Effector memory CD4-positive, alpha-beta T cell (primary cell): ENCODE measurements around the gene SNAPC2.
"Not testable (repeated sequence)": the region's sequence is repeated elsewhere in the genome, so short reads cannot be mapped to it uniquely, and the experiment has no call there.

Source experiments
- DNase-seq, 3 donors: peaks; one replicate each; pipeline ENCODE4 v3.0.0-alpha.2; 2020
- H3K27ac ChIP-seq: 2 replicates; pipeline ENCODE4 v1.7.0; 2013; ENCODE audit warnings: mild to moderate bottlenecking, low read length, moderate library complexity; ENCODE audit not compliant: insufficient read depth, poor library complexity, severe bottlenecking
- H3K27me3 ChIP-seq: replicated peaks from 2 replicates; pipeline ENCODE4 v1.7.0; 2013; ENCODE audit warnings: mild to moderate bottlenecking, low read length; ENCODE audit not compliant: insufficient read depth, control insufficient read depth, poor library complexity, severe bottlenecking
- H3K36me3 ChIP-seq: 2 replicates; pipeline ENCODE4 v1.7.0; 2013; ENCODE audit warnings: mild to moderate bottlenecking, low read length, moderate library complexity; ENCODE audit not compliant: control insufficient read depth, insufficient read depth
- H3K4me1 ChIP-seq: 2 replicates; pipeline ENCODE4 v1.7.0; 2013; ENCODE audit warnings: low read length, mild to moderate bottlenecking; ENCODE audit not compliant: control insufficient read depth, insufficient read depth, poor library complexity, severe bottlenecking
- H3K4me3 ChIP-seq: 2 replicates; pipeline ENCODE4 v1.7.0; 2013; ENCODE audit warnings: low read length, low read depth, mild to moderate bottlenecking; ENCODE audit not compliant: insufficient read depth, poor library complexity, severe bottlenecking
- H3K9me3 ChIP-seq: 2 replicates; pipeline ENCODE4 v1.7.0; 2013; ENCODE audit warnings: mild to moderate bottlenecking, low read length, moderate library complexity; ENCODE audit not compliant: control insufficient read depth

SNAPC2 gene

DNA sequence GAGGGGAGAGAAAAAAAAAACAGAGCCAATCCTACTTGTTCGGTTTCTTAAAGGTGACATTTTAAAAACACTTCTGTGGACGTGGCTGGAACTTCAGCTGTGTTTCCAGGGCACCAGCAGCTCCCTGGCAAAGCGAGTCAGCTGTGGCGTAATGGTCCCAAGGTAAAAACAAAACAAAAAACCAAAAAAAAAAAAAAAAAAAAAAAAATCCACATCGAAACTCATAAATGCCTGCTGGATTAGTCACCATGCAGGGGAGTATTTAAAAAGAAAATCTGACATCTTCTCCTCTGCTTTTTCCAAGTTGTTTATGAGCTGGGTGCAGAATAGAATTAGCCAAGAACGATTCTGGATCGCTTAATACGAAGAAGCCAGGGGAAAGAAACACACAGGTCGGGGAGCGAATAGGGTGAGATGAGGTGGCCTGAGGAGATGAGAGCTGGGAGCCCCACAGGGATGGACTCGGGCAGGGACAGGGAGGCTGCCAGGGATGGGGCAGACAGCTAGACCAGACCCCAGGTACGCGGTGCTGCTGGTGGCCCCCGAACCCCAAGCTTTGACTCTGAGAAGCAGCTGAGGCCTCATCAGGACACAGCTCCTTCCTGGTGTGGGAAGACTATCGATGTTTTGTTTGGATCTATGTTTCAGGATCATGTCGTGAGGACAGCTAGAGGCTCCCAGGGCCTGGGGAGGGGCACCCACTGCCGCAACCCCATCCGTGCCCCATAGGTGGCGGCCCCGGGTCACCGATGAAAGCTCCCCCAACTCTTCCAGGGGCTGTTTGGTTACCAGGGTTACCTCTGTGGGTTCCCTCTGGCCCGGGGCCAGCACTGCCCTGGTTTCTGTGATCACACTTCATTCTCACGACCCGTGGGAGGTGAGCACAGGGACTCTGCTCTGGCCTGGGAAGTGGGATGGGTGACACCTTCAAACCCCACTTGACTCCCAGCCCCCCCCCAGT is 8.9 kb downstream of the SNAPC2 start:
- Histone ChIP-seq H3K4me1 (peaks cover 15% of the 10 kb centered on the region), H3K27me3 (no peaks in the 10 kb centered on the region), H3K4me3 (no peak overlapping the region), H3K27ac (peak overlapping the region; percentile 21), H3K9me3 (no peaks in the 10 kb centered on the region), H3K36me3 (peaks cover 36% of the 10 kb centered on the region)
- peak; percentile 67 to 70 (median 69) for DNase-seq

DNA sequence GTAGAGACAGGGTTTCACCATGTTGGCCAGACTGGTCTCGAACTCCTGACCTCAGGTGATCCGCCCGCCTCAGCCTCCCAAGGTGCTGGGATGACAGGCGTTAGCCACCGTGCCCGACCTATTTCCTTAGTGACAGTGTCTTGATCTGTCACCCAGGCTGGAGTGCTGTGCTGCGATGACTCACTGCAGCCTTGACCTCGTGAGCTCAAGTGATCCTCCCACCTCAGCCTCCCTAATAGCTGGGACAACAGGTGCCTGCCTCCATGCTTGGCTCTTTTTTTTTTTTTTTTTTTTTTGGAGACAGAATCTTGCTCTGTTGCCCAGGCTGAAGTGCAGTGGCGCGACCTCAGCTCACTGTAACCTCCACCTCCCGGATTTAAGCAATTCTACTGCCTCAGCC is 9.9 kb downstream of the SNAPC2 start:
- H3K4me3 ChIP-seq, H3K27me3 ChIP-seq, H3K9me3 ChIP-seq, DNase-seq, H3K27ac ChIP-seq: not testable (repeated sequence)
- Histone ChIP-seq H3K4me1 (peaks cover 10% of the 10 kb centered on the region), H3K36me3 (peaks cover 46% of the 10 kb centered on the region)

DNA sequence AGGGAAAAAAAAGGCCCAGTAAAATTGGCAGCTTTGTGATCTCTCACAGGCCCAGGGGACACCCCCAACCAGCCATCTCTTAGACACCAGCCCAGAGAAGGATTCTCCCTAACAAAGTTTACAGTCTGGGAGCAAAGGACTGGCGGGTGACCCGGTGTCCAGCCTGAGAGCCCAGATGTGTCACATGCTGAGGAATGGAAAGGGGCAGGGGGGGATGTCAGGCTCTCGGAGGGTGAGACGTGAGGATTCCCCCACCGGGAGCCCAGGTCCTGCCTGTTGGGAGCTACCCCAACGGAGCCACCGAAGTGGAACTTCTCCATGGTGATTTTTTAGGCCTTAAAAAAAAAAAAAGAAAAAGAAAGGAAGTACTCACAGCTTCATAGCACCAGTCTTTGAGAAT is 10.6 kb downstream of the SNAPC2 start:
- H3K4me3 ChIP-seq = no peak overlapping the region
- H3K9me3 ChIP-seq = no peaks in the 10 kb centered on the region
- H3K27me3 ChIP-seq = no peaks in the 10 kb centered on the region
- no peak for DNase-seq
- H3K27ac ChIP-seq = no peak overlapping the region
- H3K36me3 ChIP-seq = peaks cover 54% of the 10 kb centered on the region
- H3K4me1 ChIP-seq = peaks cover 4% of the 10 kb centered on the region

DNA sequence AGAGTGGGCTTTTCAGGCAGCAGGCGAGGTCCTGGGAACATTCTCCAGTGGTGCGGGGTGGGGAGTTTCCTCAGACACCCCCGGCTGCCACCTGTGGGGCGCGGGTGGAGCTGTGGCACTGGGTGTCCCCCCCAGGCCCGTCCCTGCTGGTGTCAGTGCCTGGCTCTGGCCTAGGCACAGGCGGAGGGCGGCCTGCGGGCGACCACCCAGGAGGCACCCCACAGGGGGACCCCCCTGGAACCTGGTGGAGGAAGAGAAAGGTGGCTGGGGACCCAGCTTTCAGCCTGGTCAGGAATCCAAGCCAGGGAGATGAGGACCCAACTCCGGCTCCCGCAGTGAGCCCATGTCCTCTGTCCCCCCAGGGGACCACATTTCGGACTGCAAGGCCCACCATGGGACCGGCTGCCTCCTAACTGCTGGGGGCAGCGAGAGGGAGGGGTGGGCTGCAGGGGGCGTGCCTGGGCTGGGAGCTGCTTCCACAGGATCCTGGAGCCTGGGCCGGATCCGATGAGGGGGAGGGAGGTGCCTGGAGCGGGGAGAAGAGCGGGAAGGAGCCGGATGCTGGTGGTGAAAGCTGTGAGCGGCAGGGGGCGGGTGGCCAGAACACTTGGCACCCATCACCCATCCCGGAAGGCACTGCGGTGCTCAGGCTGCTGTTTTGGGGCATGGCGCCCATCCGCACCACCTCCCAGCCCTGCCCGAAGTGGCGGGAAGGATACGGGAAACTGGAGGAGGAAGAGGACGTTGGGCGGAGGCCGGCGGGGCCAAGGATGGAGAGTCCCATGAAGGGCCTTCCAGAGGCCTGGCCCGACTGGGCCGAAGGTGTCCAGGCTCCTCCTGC is 11.3 kb downstream of the SNAPC2 start:
- Histone ChIP-seq H3K4me3 (no peak overlapping the region), H3K27ac (no peak overlapping the region), H3K36me3 (peaks cover 60% of the 10 kb centered on the region), H3K4me1 (peaks cover 1% of the 10 kb centered on the region), H3K27me3 (no peaks in the 10 kb centered on the region), H3K9me3 (no peaks in the 10 kb centered on the region)
- no peak for DNase-seq

DNA sequence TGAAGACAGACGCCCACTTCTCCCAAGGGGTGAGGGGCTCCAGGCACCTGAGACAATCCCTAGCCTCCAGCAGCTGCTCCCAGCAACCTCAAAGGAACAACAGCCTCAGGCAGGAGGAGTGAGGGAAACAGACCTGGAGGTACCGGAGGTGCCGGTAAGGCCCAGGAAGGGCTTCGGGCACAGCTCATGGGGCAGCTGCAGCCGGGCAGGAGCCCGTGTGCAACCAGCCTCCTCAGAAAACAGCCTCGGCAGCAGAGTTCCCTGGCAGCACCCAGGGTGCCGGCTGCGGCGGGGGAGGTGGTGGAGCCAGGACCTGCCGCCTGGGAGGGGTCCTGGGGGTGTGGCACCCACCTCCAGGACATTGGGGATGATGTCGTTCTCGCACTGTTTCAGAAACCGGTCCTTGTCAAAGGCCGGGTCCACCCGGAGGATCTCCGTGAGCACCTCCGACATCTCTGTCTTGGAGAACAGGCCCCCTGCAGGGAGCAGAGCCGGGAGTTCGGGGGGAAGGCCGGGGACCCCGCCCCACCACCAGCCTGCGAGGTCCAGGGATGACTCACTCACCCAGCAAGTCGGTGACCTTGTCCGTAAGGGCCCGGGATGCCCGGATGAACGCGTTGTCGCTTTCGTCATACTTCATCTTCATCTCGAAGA is 12.3 kb downstream of the SNAPC2 start:
- Histone ChIP-seq H3K27ac (no peak overlapping the region), H3K27me3 (no peaks in the 10 kb centered on the region), H3K9me3 (no peaks in the 10 kb centered on the region), H3K4me3 (no peak overlapping the region), H3K4me1 (no peaks in the 10 kb centered on the region), H3K36me3 (peaks cover 68% of the 10 kb centered on the region)
- DNase-seq = no peak

DNA sequence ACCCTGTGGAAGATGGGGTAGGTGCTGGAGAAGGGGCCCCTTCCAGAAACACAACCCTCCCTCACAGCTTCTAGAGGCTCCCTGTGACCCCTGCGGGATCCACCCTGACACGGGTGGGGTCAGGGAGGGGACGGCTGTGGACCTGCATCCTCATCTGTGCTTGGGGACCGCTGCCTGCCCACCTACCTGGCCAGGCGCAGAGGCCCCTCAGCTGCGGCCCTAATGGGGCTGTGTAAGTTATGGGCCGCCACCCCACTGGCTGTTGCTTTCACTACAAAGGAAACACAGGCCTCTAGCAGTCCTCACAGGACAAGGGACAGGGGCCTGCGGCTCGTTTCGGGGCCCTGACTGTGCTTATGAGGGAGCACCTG is 12.8 kb downstream of the SNAPC2 start:
- peaks cover 73% of the 10 kb centered on the region for H3K36me3 ChIP-seq
- DNase-seq = no peak
- no peaks in the 10 kb centered on the region for H3K4me1 ChIP-seq
- H3K27ac ChIP-seq = no peak overlapping the region
- no peak overlapping the region for H3K4me3 ChIP-seq
- H3K9me3 ChIP-seq = no peaks in the 10 kb centered on the region
- H3K27me3 ChIP-seq = no peaks in the 10 kb centered on the region

DNA sequence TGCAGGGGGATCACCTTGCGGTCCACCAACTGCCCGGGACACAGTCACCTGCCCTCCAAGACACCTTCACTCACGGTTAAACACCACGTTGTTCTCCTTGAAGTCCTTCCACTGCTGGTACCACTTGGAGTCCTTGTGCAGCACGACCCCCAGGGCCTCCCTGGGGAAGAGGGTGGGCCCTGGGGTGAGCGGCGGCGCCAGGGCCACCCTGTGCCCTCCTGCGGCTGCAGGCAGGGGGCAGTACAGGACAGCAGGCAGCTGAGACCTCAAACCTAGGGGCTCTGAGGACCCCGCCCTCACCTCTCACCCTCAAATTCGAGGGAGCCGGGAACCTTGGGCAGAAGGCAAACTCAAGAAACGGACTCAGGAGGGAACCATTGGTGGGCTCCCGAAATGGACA is 13.3 kb downstream of the SNAPC2 start:
- H3K36me3 ChIP-seq = peaks cover 74% of the 10 kb centered on the region

DNA sequence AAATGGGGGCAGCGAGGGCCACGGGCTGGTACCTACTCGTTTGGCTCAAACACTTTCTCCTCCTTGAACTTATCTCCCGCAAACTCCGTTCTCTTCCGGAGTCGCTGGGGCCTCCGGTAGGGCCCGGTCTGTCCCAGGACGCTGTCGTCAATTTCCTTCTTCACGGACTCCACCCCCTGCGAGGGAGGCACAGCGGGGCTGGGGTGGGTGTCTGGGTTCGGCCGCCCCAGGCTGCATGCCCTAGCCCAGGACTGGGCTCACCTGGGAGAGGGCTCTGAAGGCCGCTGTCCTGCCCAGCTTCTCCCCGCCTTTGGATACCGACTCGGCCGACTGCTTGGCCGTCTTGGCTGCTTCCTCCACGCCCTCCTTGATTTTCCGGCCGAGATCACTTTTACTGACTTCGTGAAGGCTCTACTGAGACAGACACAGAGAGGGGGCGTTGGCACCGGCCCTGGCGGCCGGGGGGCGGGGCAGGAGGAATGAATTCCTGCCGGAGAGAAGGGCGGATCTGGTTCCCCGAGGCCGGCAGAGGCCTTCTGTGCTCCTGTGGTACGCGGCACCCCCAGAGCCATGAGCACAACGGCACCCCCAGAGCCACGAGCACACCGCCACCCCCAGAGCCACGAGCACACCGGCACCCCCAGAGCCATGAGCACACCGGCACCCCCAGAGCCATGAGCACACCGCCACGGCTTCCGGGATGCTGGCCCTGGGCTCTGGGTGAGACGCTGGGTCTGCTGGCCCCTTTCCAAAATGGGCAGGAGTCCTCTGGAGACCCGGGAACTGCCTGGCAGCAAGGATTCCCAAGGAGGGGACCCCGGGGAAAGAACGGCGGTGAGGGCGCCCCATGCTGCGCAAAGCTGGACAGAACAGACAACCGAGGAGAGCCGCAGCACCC is 13.9 kb downstream of the SNAPC2 start:
- Histone ChIP-seq H3K36me3 (peaks cover 77% of the 10 kb centered on the region), H3K27me3 (no peaks in the 10 kb centered on the region), H3K9me3 (no peaks in the 10 kb centered on the region), H3K4me3 (no peak overlapping the region), H3K4me1 (no peaks in the 10 kb centered on the region), H3K27ac (no peak overlapping the region)
- no peak for DNase-seq

More for the DNA sequence above, 13.3 kb downstream of the SNAPC2 start:
- Histone ChIP-seq H3K9me3 (no peaks in the 10 kb centered on the region), H3K4me1 (no peaks in the 10 kb centered on the region), H3K4me3 (no peak overlapping the region), H3K27me3 (no peaks in the 10 kb centered on the region), H3K27ac (no peak overlapping the region)
- no peak for DNase-seq

DNA sequence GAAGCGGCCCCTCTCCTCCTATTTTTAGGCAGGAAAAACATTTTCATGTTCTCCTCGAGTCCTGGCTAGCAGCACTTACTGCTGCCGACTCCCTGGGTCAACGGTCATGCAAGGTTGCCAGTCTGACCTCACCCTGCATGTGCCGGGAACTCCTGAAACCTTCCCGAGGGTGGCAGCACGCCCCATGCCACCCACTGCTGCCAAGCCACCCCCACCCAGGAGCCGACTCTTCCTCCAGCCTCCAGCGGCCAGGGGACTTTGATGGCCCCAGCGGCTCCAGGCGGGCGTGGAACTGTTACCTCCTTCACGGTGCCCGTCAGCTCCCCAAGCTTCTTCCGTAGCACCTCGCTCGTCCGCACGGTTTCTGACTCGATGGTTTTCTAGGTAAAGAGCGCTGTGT is 14.6 kb downstream of the SNAPC2 start:
- no peaks in the 10 kb centered on the region for H3K4me1 ChIP-seq
- no peaks in the 10 kb centered on the region for H3K27me3 ChIP-seq
- H3K4me3 ChIP-seq = no peak overlapping the region
- H3K27ac ChIP-seq = no peak overlapping the region
- H3K36me3 ChIP-seq = peaks cover 80% of the 10 kb centered on the region
- H3K9me3 ChIP-seq = no peaks in the 10 kb centered on the region
- DNase-seq = no peak
